Endothelial cell of umbilical vein (primary cell): ENCODE data around the gene TEDC1. TPM values are rescaled to one million over a fixed set of nuclear protein-coding genes. Genes with fewer than 3 reads are reported as not detected.

Experiments used
- BruUV-seq: library from RNA; stranded (reverse); fragments of 400-500 nt; replicated peaks from 2 replicates; lab custom pipeline; 2021; lab: Mats Ljungman, UMichigan
- CTCF ChIA-PET: fragments of 300-600, 350-600 bp; sonication (Branson Sonifier 250); formaldehyde crosslinking; loops from one replicate; lab custom pipeline; 2021; ENCODE audit warnings: antibody characterized with exemption, inconsistent platforms; lab: Charles Lee
- POLR2A ChIA-PET: fragments of 300-600, 350-600 bp; sonication (Branson Sonifier 250); formaldehyde crosslinking; loops from one replicate; lab custom pipeline; 2021; ENCODE audit warnings: antibody characterized with exemption, inconsistent platforms; lab: Charles Lee
- DNase-seq: peaks from one replicate; pipeline ENCODE4 v3.0.0-alpha.2; 2011; ENCODE audit warnings: low read depth, low spot score
- FAIRE-seq: peaks from 2 replicates; lab custom pipeline; 2011; peaks lifted over from hg19 to GRCh38; lab: Jason Lieb, UNC
- H2AFZ ChIP-seq: 2 replicates; pipeline ENCODE4 v1.6.0; 2012; ENCODE audit warnings: low read depth, low read length, control low read depth, inconsistent platforms
- H3K27ac ChIP-seq: 2 replicates; pipeline ENCODE4 v1.5.1; 2011; ENCODE audit warnings: low read depth, mild to moderate bottlenecking, control low read depth, low read length, moderate library complexity; ENCODE audit not compliant: insufficient read depth
- H3K27me3 ChIP-seq, 2 experiments: 2 replicates each; pipeline versions ENCODE4 v1.6.0 to v1.6.1; 2011; ENCODE audit warnings: low read length in 2 of 2, mixed read lengths in 1 of 2; ENCODE audit not compliant: control insufficient read depth in 2 of 2, insufficient read depth in 2 of 2
- H3K36me3 ChIP-seq, 2 experiments: 2 replicates in 1 of 2; 3 replicates in 1 of 2; pipeline ENCODE4 v1.5.1; 2011; ENCODE audit warnings: low read length in 2 of 2, mild to moderate bottlenecking in 1 of 2, moderate library complexity in 1 of 2; ENCODE audit not compliant: control insufficient read depth in 2 of 2, insufficient read depth in 2 of 2; ENCODE audit errors: extremely low read depth in 1 of 2
- H3K4me1 ChIP-seq: 3 replicates; pipeline ENCODE4 v1.5.1; 2011; ENCODE audit warnings: mild to moderate bottlenecking, low read length; ENCODE audit not compliant: control insufficient read depth, insufficient read depth; ENCODE audit errors: extremely low read depth
- H3K4me2 ChIP-seq: 2 replicates; pipeline ENCODE4 v1.6.1; 2011; ENCODE audit warnings: low read length, control low read depth, mixed read lengths; ENCODE audit not compliant: insufficient read depth
- H3K4me3 ChIP-seq, 3 experiments: fragments of 200-600 bp in 1 of 3; sonication (generic), shearing (Covaris generic) in 1 of 3; replicated peaks in 1 of 3; 2 replicates each; pipeline ENCODE4 v1.5.1; 2011 to 2016; ENCODE audit warnings: control low read depth in 3 of 3, low read length in 3 of 3, mild to moderate bottlenecking in 2 of 3, inconsistent platforms in 1 of 3, low read depth in 1 of 3, moderate library complexity in 1 of 3; ENCODE audit not compliant: insufficient read depth in 1 of 3
- H3K79me2 ChIP-seq: 2 replicates; pipeline ENCODE4 v1.6.0; 2012; ENCODE audit warnings: low read length, inconsistent platforms; ENCODE audit not compliant: control insufficient read depth, insufficient read depth
- H3K9ac ChIP-seq: replicated peaks from 2 replicates; pipeline ENCODE3; 2011; ENCODE audit warnings: low read length, control low read depth; ENCODE audit not compliant: insufficient read depth; ENCODE audit errors: extremely low read depth
- H3K9me1 ChIP-seq: replicated peaks from 3 replicates; pipeline ENCODE4 v1.6.0; 2011; ENCODE audit warnings: mild to moderate bottlenecking, low read length; ENCODE audit not compliant: control insufficient read depth, insufficient read depth; ENCODE audit errors: extremely low read depth
- H3K9me3 ChIP-seq: replicated peaks from 2 replicates; pipeline ENCODE4 v1.5.1; 2012; ENCODE audit warnings: low read length, inconsistent platforms; ENCODE audit not compliant: control insufficient read depth, insufficient read depth
- H4K20me1 ChIP-seq: replicated peaks from 2 replicates; pipeline ENCODE3; 2011; ENCODE audit warnings: mild to moderate bottlenecking, low read length; ENCODE audit not compliant: control insufficient read depth, insufficient read depth; ENCODE audit errors: extremely low read depth
- CTCF ChIP-seq, 2 donors: IDR thresholded peaks; 1 replicate in 1 of 2; 2 replicates in 1 of 2; pipeline ENCODE4 v1.5.1; 2011; ENCODE audit warnings: low read length in 2 of 2, mild to moderate bottlenecking in 2 of 2, moderate library complexity in 2 of 2, control low read depth in 1 of 2, inconsistent platforms in 1 of 2, low read depth in 1 of 2; ENCODE audit not compliant: insufficient read depth in 1 of 2; ENCODE audit errors: extremely low read depth in 1 of 2
- EZH2 ChIP-seq: IDR thresholded peaks from 2 replicates; pipeline ENCODE4 v1.6.1; 2012; ENCODE audit warnings: borderline replicate concordance, low read depth, mild to moderate bottlenecking, moderate library complexity, low read length, inconsistent platforms; ENCODE audit not compliant: severe bottlenecking
- FOS ChIP-seq: IDR thresholded peaks from 2 replicates; pipeline ENCODE4 v1.6.1; 2011; ENCODE audit warnings: mild to moderate bottlenecking, low read length, moderate library complexity, borderline replicate concordance; ENCODE audit not compliant: insufficient read depth
- GATA2 ChIP-seq: IDR thresholded peaks from 2 replicates; pipeline ENCODE4 v1.7.0; 2011; ENCODE audit warnings: low read depth, mild to moderate bottlenecking, moderate library complexity, mixed read lengths, low read length; ENCODE audit not compliant: insufficient read length, insufficient read depth
- JUN ChIP-seq: IDR thresholded peaks from 2 replicates; pipeline ENCODE4 v1.6.1; 2011; ENCODE audit warnings: borderline replicate concordance, low read depth; ENCODE audit not compliant: insufficient read length, insufficient read depth
- MYC ChIP-seq: IDR thresholded peaks from one replicate; pipeline ENCODE4 v1.6.1; 2011; ENCODE audit warnings: mild to moderate bottlenecking, low read depth, low read length
- POLR2A ChIP-seq: IDR thresholded peaks from 2 replicates; pipeline ENCODE4 v1.6.1; 2012; ENCODE audit warnings: low read depth, mild to moderate bottlenecking, control low read depth, low read length
- POLR2AphosphoS5 ChIP-seq: IDR thresholded peaks from 2 replicates; pipeline ENCODE4 v1.6.1; 2012; ENCODE audit warnings: low read depth, mild to moderate bottlenecking, control low read depth, low read length, moderate library complexity; ENCODE audit not compliant: insufficient read depth
- dilution Hi-C: fragments of 300-500 bp; cut with MboI; formaldehyde crosslinking; loops from one replicate; pipeline ENCODE4 v1.15.0; 2019; ENCODE audit warnings: low sequenced_read_pairs; ENCODE audit not compliant: extremely low pct_ligation_motif_present
- intact Hi-C: fragments of 100-400 bp; cut with micrococcal nuclease; formaldehyde crosslinking; loops from one replicate; pipeline ENCODE4 v1.10.0; 2022
- polyA plus RNA-seq, 4 experiments: library from polyadenylated mRNA; depleted of rRNA in 3 of 4; stranded (reverse) in 3 of 4; unstranded in 1 of 4; fragments of >200 nt; gene quantifications; 2 replicates each; pipeline versions ENCODE4 v1.2.1 to v1.2.3, GENCODE V29; 2011 to 2012; ENCODE audit warnings: missing spikeins in 1 of 4
- total RNA-seq: library from RNA; stranded (reverse); gene quantifications from 2 replicates; pipeline ENCODE4 v1.2.3, GENCODE V29; 2021
- TF ChIP-seq, protein P1 (sequence below): IDR thresholded peaks from 2 replicates; pipeline ENCODE4 v1.6.1; 2011; ENCODE audit not compliant: insufficient read depth, insufficient read length

The TEDC1 gene
- total and polyA plus RNA-seq, 2 donors (not counting 3 experiments of a cell fraction or from before 2014, with no cell fraction given): 16.5 to 25.3 TPM

DNA sequence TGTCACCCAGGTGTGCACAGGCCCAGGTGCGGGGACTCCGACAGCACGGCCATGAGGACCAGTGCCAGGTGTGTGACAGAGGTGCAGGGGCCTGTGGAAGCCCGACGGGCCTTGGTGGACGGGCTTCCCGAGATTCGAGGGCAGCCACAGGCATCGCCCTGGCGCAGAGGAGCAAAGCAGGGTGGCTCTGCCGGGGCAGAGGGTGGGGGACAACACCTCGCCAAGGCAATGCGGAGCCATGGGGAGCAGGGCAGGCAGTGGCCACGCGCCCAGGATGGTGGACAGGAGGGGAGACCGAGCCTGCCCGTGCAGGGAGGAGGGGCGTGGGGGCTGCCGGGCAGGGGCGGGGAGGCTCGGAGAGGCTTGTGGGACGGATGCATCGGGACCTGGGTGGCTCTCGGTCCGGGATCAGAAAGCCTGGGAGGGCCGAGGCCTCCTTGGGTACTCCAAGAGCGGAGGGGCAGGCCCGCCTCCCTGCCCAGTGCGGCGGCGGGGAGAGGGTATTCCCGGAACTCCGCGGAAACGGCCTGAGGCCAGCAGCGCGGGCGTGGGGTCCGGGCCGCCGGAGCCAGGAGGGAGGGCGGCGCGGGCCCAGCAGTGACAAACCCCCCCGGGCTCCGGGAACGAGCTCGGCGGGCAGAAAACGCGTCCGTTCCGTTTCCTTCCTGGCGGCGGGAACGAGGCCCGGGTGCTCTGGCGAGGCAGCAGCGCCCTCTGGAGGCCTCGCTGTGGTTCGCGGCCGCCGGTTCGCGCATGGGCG, 37.0 kb downstream of the TEDC1 start:
- Histone ChIP-seq H3K4me3 (peak overlapping the region; percentile 26 to 63 (median 49)), H3K9ac (peak overlapping the region; percentile 60), H3K79me2 (no peaks in the 10 kb centered on the region), H3K4me2 (peak overlapping the region; percentile 34), H3K27me3 (peaks cover 6 to 7% of the 10 kb centered on the region in 2 experiments), H3K4me1 (peaks cover 17% of the 10 kb centered on the region), H3K36me3 (no peaks in the 10 kb centered on the region), H4K20me1 (no peaks in the 10 kb centered on the region), H3K27ac (no peak overlapping the region), H3K9me3 (no peaks in the 10 kb centered on the region), H2AFZ (peak overlapping the region; percentile 74), H3K9me1 (no peaks in the 10 kb centered on the region)
- intact Hi-C loops (loop anchor here (1.0 kb wide), 3 partner anchors 37 to 157 kb away; partner anchors contain the start of gene TEDC1), dilution Hi-C loops (no loop called here)
- DNase-seq: peak; percentile 61
- ChIA-PET POLR2A (no interaction called here), CTCF (interaction anchor here (0.7 to 2.7 kb wide), 15 partner anchors 9 to 440 kb away, joined by 3 to 35 read pairs (median 4); partner anchors contain the start of gene TEDC1)
- BruUV-seq: no TSS peak
- peak; percentile 69 for FAIRE-seq
- no peak for TF ChIP-seq JUN
- TF ChIP-seq GATA2: no peak
- no peak for TF ChIP-seq MYC
- TF ChIP-seq POLR2A: peak; percentile 46
- peak; percentile 59 for TF ChIP-seq POLR2AphosphoS5
- TF ChIP-seq EZH2: no peak
- peak; percentile 68 to 91 for TF ChIP-seq CTCF (IDR thresholded peaks at IDR 0.05; ENCODE audit: extremely low read depth in 1 of 2, insufficient read depth in 1 of 2, low read depth in 1 of 2, low read length in 2 of 2)
- TF ChIP-seq, protein P1, sequence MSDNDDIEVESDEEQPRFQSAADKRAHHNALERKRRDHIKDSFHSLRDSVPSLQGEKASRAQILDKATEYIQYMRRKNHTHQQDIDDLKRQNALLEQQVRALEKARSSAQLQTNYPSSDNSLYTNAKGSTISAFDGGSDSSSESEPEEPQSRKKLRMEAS: peak; percentile 16
- TF ChIP-seq FOS: no peak
